Measurements from ENCODE around the gene CD81.

CD81 gene

GRCh38 chr11:2441171-2441570 lies 64.1 kb downstream of the CD81 start:
- no peak for DNase-seq

DNA sequence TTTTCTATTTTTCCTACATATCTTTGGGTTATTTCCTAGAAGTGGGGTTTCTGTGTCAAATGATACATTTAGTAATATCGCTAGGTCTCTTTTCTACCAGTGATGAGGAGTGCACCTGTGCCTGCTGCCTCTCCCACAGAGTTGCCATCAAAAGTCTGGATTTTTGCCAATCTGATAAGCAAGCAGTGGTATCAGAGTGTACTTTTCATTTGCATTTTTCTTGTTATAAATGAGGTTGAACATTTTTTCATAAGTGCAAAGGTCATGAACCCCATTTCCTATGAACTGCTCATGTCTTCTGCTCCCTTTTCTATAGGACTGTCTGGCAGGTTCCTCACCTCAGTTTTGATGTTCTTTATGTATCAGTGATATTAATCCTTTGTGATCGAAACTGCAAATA lies 65.5 kb downstream of the CD81 start:
- DNase-seq: peak; percentile 77

GRCh38 chr11:2443406-2443805 lies 66.3 kb downstream of the CD81 start:
- no peak for DNase-seq

DNA sequence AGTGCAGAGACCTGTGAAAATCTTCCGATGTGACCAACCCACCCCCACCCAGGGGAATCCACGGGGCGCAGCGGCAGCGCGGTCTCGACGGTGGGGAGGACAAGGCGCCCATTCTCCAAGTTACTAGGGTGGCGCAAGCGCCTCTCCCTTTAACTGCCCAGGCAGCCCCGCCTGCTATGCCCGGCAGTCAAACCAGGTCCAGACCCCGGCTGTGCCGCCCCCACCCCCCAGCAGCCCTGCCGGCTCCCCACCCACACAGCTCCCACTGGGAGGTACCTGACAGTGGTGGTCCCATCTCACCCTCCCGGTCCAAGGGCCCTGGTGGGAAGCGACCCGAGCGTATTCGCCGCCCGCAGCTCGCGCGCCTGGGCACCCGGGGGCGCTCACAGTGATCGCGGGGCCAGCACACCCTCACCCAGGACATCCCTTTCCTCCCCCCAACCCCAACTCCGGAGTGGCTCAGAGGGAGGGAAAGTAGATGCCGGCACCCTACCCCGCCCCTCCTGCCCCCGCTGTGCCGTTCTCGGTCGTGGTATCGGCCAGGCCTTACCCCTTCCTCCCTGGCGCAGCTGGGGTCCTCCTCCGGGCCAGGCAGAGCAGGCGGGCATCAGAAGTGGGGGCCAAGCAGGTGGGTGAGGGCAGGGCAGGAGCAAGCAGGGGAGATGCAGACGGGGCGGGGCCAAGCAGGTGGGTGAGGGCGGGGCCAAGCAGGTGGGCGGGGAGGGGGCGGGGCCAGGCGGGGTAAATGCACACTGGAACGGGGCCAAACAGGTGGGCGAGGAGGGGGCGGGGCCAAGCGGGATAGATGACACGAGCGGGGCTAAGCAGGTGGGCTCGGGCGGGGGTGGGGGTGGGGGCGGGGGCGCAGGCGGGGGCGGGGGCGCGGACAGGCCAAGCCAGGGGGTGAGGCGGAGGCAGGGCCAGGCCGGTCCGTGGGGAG lies 67.0 kb downstream of the CD81 start, which contains the start of gene TRPM5:
TSS of gene TRPM5 (minus strand) at position 634 of the 940 bp plus-strand sequence. CDS start 21,478 bp downstream, outside the sequence.
- peak; percentile 76 for DNase-seq

DNA sequence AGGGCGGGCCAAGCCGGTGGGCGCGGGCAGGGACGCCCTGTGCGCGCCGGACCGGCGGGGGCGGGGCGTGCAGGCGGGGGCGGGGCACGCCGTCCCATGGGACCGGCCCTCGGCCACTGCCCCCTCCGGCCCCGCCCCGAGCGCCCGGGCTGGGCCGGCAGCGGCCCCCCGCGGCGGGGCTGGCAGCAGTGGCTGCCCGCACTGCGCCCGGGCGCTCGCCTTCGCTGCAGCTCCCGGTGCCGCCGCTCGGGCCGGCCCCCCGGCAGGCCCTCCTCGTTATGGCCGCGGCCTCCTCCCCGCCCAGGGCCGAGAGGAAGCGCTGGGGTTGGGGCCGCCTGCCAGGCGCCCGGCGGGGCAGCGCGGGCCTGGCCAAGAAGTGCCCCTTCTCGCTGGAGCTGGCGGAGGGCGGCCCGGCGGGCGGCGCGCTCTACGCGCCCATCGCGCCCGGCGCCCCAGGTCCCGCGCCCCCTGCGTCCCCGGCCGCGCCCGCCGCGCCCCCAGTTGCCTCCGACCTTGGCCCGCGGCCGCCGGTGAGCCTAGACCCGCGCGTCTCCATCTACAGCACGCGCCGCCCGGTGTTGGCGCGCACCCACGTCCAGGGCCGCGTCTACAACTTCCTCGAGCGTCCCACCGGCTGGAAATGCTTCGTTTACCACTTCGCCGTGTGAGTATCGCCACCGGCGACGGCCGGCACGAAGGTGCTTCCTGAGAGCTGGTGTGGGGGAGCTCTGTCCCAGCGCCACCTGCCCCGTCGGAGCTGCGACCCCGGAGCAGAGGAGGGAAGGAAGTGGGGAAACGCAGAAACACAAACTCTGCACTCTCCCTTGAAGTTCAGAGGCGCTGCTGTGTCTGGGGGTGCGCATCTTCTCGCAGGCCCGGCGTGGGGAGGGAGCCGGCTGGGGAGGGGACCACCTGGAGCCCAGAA lies 68.0 kb downstream of the CD81 start, which contains the start of gene KCNQ1:
TSS of gene KCNQ1 (plus strand) at position 188 of the 925 bp plus-strand sequence. CDS start at position 279, 91 bp downstream.
- peak; percentile 15 for DNase-seq

DNA sequence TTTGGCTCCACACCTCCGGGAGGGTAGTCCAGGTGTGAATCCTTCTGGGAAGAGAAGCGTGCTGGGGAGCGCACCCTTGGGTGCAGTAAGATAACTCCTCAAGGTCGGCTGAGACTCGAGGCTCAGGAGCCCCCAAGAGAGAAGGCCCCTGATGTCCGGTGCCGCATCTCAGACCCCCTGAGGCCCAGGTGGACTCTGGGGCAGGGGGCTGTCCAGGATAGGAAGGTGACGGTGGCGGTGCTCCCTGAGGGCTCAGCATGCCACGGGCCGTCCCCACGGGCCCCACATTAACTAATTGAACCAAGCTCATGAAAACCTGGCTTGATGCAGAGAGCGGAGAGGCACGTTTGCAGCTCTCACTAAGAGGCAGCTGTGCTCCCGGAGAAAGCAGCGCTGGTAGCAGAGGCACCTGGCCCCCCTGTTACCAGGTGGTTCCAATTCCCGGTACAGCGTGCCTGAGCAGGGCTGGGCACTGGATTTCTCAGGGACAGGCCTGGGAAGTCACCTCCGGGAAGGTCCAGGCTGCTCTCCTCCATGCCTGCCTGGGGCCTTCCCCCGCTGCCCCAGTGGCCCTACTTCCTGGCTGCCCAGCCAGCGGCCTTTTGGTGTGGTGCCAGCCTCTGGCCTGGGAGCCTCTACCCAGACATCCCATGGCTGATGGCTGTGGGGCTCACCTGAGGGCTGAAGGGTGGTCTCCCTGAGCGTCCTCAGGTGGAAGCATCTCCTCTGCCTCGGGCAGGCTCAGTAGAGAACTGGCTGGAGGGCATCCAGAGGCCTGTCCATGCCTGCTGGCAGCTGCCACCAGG lies 68.8 kb downstream of the CD81 start:
- no peak for DNase-seq

- DNase-seq: no peak
Observed at GRCh38 chr11:2446590-2447252, 69.6 kb downstream of the CD81 start.
